GM18907 (cell line): ENCODE results near the gene RRH.
"Not testable (repeated sequence)": the region's sequence is repeated elsewhere in the genome, so short reads cannot be mapped to it uniquely, and the experiment has no call there.

Source experiments
- ATAC-seq: cut with Tn5 transposase; IDR thresholded peaks from one replicate; pipeline ENCODE4 v1.9.1; 2021; ENCODE audit warnings: mild to moderate bottlenecking, moderate library complexity; ENCODE audit not compliant: unreplicated experiment

The RRH gene

GRCh38 chr4:109836985-109837384 lies 9.2 kb downstream of the RRH start:
- ATAC-seq = no peak

GRCh38 chr4:109846395-109847098 lies 18.8 kb downstream of the RRH start:
- ATAC-seq = no peak

- ATAC-seq = no peak
Measured at GRCh38 chr4:109847896-109848442, 20.2 kb downstream of the RRH start, which contains the start of gene LRIT3. LRIT3 (plus strand) TSS chr4:109848107; CDS start chr4:109848202, 95 bp downstream.

- no peak for ATAC-seq
Measured at GRCh38 chr4:109848501-109848900, 20.7 kb downstream of the RRH start.

GRCh38 chr4:109850601-109851000 lies 22.8 kb downstream of the RRH start:
- no peak for ATAC-seq

- not testable (repeated sequence) for ATAC-seq
Measured at GRCh38 chr4:109859426-109860300, 31.9 kb downstream of the RRH start.

GRCh38 chr4:109861271-109861670 lies 33.5 kb downstream of the RRH start:
- ATAC-seq = no peak

GRCh38 chr4:109861916-109862511 lies 34.2 kb downstream of the RRH start:
- ATAC-seq = no peak

GRCh38 chr4:109864134-109864533 lies 36.4 kb downstream of the RRH start:
- no peak for ATAC-seq

GRCh38 chr4:109870061-109870460 lies 42.3 kb downstream of the RRH start:
- ATAC-seq = no peak

- no peak for ATAC-seq
Measured at GRCh38 chr4:109872065-109872464, 44.3 kb downstream of the RRH start.

GRCh38 chr4:109872950-109873656 lies 45.3 kb downstream of the RRH start:
- no peak for ATAC-seq

- no peak for ATAC-seq
Measured at GRCh38 chr4:109873791-109874514, 46.2 kb downstream of the RRH start.

GRCh38 chr4:109875106-109875505 lies 47.3 kb downstream of the RRH start:
- ATAC-seq = no peak

GRCh38 chr4:109875553-109875952 lies 47.8 kb downstream of the RRH start:
- not testable (repeated sequence) for ATAC-seq

GRCh38 chr4:109876634-109877265 lies 49.0 kb downstream of the RRH start:
- ATAC-seq = no peak

GRCh38 chr4:109877400-109877799 lies 49.6 kb downstream of the RRH start:
- peak; percentile 90 for ATAC-seq

- no peak for ATAC-seq
Measured at GRCh38 chr4:109878355-109878754, 50.6 kb downstream of the RRH start.

- no peak for ATAC-seq
Measured at GRCh38 chr4:109879081-109879480, 51.3 kb downstream of the RRH start.
